ENCODE measurements around the gene F7.
"Not testable (repeated sequence)": the region's sequence is repeated elsewhere in the genome, so short reads cannot be mapped to it uniquely, and the experiment has no call there.

Gene F7

GRCh38 chr13:113158946-113159345 is 53.4 kb downstream of the F7 start:
- Histone ChIP-seq H3K9ac (ENCODE audit: low read length) (no peak overlapping the region), H3K27me3 (ENCODE audit: control insufficient read depth, insufficient read depth, low read length) (no peaks in the 10 kb centered on the region), H3K9me3 (ENCODE audit: control insufficient read depth, low read depth, low read length) (no peaks in the 10 kb centered on the region), H3K4me1 (ENCODE audit: control insufficient read depth, low read depth, low read length) (peaks cover 6% of the 10 kb centered on the region), H3K27ac (ENCODE audit: low read length) (no peak overlapping the region), H3K36me3 (ENCODE audit: control insufficient read depth, low read depth, low read length) (no peaks in the 10 kb centered on the region), H3K4me3 (ENCODE audit: low read length) (no peak overlapping the region)

DNA sequence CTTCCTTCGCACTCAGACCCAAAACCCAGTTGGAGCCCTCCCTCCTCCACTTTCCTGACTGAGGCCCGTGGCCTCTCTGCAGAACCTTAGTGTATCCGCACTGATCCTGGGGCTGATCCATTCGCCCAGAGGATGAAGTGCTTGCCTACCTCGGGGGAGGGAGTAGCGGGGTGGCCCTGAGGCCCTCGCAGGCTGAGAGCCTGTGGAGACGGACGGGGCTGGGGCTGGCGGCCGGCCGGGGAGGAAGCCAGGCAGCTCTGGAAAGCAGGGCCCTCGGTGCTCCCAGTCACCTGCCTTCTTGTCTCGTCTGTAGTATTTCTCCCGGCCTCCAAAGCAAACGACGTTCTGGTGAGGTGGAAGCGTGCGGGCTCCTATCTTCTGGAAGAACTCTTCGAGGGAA is 54.1 kb downstream of the F7 start:
- H3K36me3 ChIP-seq (ENCODE audit: control insufficient read depth, low read depth, low read length): no peaks in the 10 kb centered on the region
- H3K27ac ChIP-seq (ENCODE audit: low read length): no peak overlapping the region
- no peak overlapping the region for H3K9ac ChIP-seq (ENCODE audit: low read length)
- H3K4me3 ChIP-seq (ENCODE audit: low read length): no peak overlapping the region
- no peaks in the 10 kb centered on the region for H3K9me3 ChIP-seq (ENCODE audit: control insufficient read depth, low read depth, low read length)
- H3K4me1 ChIP-seq (ENCODE audit: control insufficient read depth, low read depth, low read length): peaks cover 6% of the 10 kb centered on the region
- no peaks in the 10 kb centered on the region for H3K27me3 ChIP-seq (ENCODE audit: control insufficient read depth, insufficient read depth, low read length)

DNA sequence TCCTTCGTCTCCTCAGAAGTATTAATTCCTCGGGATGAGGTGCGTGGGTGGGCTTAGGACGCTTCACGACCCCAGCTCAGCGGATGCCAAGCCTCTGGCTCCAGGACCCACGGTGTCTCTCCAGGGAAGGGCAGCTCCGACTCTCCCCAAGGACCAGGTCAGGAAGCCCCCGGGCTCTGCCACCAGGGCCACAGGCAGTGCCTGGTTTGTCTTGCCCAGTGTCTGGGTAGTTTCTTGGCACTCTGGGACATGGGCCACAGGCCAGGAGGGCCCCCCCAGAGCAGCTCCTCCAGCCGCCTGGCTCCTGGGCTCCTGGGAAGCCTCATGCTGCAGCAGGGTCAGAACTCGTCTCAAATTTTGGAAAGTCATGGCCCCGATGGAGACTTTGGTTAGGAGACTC is 55.4 kb downstream of the F7 start:
- Histone ChIP-seq H3K27me3 (ENCODE audit: control insufficient read depth, insufficient read depth, low read length) (no peaks in the 10 kb centered on the region), H3K4me3 (ENCODE audit: low read length) (no peak overlapping the region), H3K9ac (ENCODE audit: low read length) (no peak overlapping the region), H3K9me3 (ENCODE audit: control insufficient read depth, low read depth, low read length) (no peaks in the 10 kb centered on the region), H3K4me1 (ENCODE audit: control insufficient read depth, low read depth, low read length) (peaks cover 6% of the 10 kb centered on the region), H3K36me3 (ENCODE audit: control insufficient read depth, low read depth, low read length) (no peaks in the 10 kb centered on the region), H3K27ac (ENCODE audit: low read length) (no peak overlapping the region)

GRCh38 chr13:113161433-113161832 is 55.8 kb downstream of the F7 start:
- H3K27me3 ChIP-seq (ENCODE audit: control insufficient read depth, insufficient read depth, low read length): no peaks in the 10 kb centered on the region
- H3K9ac ChIP-seq (ENCODE audit: low read length): no peak overlapping the region
- H3K27ac ChIP-seq (ENCODE audit: low read length): no peak overlapping the region
- peaks cover 6% of the 10 kb centered on the region for H3K4me1 ChIP-seq (ENCODE audit: control insufficient read depth, low read depth, low read length)
- no peaks in the 10 kb centered on the region for H3K9me3 ChIP-seq (ENCODE audit: control insufficient read depth, low read depth, low read length)
- no peak overlapping the region for H3K4me3 ChIP-seq (ENCODE audit: low read length)
- no peaks in the 10 kb centered on the region for H3K36me3 ChIP-seq (ENCODE audit: control insufficient read depth, low read depth, low read length)

DNA sequence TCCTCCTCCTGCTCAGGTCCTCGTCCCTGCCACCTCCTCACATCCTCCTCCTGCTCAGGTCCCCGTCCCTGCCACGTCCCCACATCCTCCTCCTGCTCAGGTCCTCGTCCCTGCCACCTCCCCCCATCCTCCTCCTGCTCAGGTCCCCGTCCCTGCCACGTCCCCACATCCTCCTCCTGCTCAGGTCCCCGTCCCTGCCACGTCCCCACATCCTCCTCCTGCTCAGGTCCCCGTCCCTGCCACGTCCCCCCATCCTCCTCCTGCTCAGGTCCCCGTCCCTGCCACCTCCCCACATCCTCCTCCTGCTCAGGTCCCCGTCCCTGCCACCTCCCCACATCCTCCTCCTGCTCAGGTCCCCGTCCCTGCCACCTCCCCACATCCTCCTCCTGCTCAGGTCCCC is 56.4 kb downstream of the F7 start:
- not testable (repeated sequence) for H3K27me3 ChIP-seq (ENCODE audit: control insufficient read depth, insufficient read depth, low read length); H3K27ac ChIP-seq (ENCODE audit: low read length)

DNA sequence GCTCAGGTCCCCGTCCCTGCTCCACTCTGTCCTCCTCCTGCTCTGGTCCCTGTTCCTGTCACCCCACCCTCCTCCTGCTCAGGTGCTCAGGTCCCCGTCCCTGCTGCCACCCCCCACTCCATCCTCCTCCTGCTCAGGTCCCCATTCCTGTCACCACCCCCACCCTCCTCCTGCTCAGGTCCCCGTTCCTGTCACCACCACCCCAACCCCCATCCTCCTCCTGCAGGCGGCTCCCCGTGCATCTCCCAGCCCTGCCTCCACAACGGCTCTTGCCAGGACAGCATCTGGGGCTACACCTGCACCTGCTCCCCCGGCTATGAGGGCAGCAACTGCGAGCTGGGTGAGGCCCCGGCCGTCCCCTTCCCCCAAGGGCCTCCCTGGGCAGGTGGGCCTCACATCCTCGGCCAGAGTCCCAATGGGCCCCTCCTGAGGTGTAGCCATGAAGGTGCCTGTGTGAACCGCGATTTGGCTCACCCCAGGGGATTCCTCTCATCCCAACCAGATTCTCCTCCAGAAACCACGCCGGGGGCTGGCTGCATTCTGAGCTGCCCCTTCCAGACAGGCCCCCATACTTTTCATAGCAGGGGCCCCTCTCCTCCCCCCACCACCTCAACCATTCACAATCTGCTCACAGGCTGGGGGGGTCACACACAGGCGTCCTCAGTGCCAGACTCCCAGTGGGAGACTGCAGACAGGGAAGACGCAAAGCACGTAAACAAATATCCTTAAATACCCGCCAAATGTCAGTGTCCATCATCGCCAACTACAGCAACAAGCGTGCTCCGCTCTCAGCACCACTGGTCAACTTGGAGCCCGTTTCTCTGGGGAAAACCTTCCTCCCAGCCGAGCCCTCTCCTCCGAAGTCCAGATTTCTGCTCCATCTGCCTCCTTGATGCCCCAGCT is 57.4 kb downstream of the F7 start:
- Histone ChIP-seq H3K9me3 (ENCODE audit: control insufficient read depth, low read depth, low read length) (no peaks in the 10 kb centered on the region), H3K27ac (ENCODE audit: low read length) (no peak overlapping the region), H3K9ac (ENCODE audit: low read length) (no peak overlapping the region), H3K36me3 (ENCODE audit: control insufficient read depth, low read depth, low read length) (no peaks in the 10 kb centered on the region), H3K27me3 (ENCODE audit: control insufficient read depth, insufficient read depth, low read length) (no peaks in the 10 kb centered on the region), H3K4me3 (ENCODE audit: low read length) (no peak overlapping the region), H3K4me1 (ENCODE audit: control insufficient read depth, low read depth, low read length) (peaks cover 6% of the 10 kb centered on the region)

More for the DNA sequence above, 56.4 kb downstream of the F7 start:
- H3K36me3 ChIP-seq (ENCODE audit: control insufficient read depth, low read depth, low read length); H3K9ac ChIP-seq (ENCODE audit: low read length); H3K4me1 ChIP-seq (ENCODE audit: control insufficient read depth, low read depth, low read length); H3K4me3 ChIP-seq (ENCODE audit: low read length); H3K9me3 ChIP-seq (ENCODE audit: control insufficient read depth, low read depth, low read length): not testable (repeated sequence)

- no peaks in the 10 kb centered on the region for H3K9me3 ChIP-seq (ENCODE audit: control insufficient read depth, low read depth, low read length)
- no peak overlapping the region for H3K4me3 ChIP-seq (ENCODE audit: low read length)
- H3K9ac ChIP-seq (ENCODE audit: low read length): no peak overlapping the region
- no peaks in the 10 kb centered on the region for H3K27me3 ChIP-seq (ENCODE audit: control insufficient read depth, insufficient read depth, low read length)
- peaks cover 5% of the 10 kb centered on the region for H3K36me3 ChIP-seq (ENCODE audit: control insufficient read depth, low read depth, low read length)
- peaks cover under 1% of the 10 kb centered on the region for H3K4me1 ChIP-seq (ENCODE audit: control insufficient read depth, low read depth, low read length)
- no peak overlapping the region for H3K27ac ChIP-seq (ENCODE audit: low read length)
Observed at GRCh38 chr13:113164492-113164891, 58.9 kb downstream of the F7 start.

- peaks cover 13% of the 10 kb centered on the region for H3K36me3 ChIP-seq (ENCODE audit: control insufficient read depth, low read depth, low read length)
- no peak overlapping the region for H3K4me3 ChIP-seq (ENCODE audit: low read length)
- H3K9me3 ChIP-seq (ENCODE audit: control insufficient read depth, low read depth, low read length): no peaks in the 10 kb centered on the region
- H3K27ac ChIP-seq (ENCODE audit: low read length): no peak overlapping the region
- no peak overlapping the region for H3K9ac ChIP-seq (ENCODE audit: low read length)
- no peaks in the 10 kb centered on the region for H3K4me1 ChIP-seq (ENCODE audit: control insufficient read depth, low read depth, low read length)
- no peaks in the 10 kb centered on the region for H3K27me3 ChIP-seq (ENCODE audit: control insufficient read depth, insufficient read depth, low read length)
Observed at GRCh38 chr13:113166266-113166665, 60.7 kb downstream of the F7 start.

DNA sequence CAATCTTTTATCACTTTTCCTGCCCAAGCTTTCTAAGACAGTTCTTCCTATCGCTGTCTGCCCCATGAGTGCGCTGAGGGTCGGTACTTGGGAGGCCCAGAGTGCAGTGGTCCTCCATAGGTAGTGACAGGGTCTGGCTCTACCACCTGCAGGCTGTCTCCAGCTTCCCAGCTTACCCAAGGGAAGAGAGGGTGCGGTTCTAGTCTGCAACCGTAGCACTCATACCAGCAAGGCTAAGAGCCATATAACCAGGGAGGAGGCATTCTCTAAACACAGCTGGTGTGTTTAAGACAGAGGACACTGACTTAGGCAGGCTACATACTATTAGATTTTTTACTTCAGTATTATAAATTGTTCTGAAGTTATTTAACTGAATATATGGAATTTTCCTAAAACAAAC is 61.1 kb downstream of the F7 start:
- Histone ChIP-seq H3K36me3 (ENCODE audit: control insufficient read depth, low read depth, low read length) (peaks cover 16% of the 10 kb centered on the region), H3K4me1 (ENCODE audit: control insufficient read depth, low read depth, low read length) (no peaks in the 10 kb centered on the region), H3K27ac (ENCODE audit: low read length) (no peak overlapping the region), H3K9ac (ENCODE audit: low read length) (no peak overlapping the region), H3K4me3 (ENCODE audit: low read length) (no peak overlapping the region), H3K27me3 (ENCODE audit: control insufficient read depth, insufficient read depth, low read length) (no peaks in the 10 kb centered on the region), H3K9me3 (ENCODE audit: control insufficient read depth, low read depth, low read length) (no peaks in the 10 kb centered on the region)

DNA sequence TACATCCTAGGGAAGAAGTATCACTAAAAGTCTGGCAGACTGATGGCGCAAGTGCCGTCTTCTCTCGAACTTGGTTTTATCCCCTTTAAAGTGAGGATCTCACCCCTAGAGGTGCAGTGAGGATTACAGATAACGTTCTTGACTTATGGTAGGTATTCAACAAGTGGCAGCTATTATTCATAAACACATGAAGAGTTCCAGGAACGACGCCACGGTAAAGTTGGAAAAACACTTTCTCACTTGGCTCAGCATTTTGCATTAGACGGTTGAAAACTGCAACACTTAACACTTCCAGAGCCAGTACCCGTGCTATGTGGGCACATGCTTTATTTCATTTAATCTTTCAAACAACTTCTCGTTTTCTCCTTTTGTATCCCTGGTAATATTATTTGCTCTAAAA is 61.6 kb downstream of the F7 start:
- Histone ChIP-seq H3K9me3 (ENCODE audit: control insufficient read depth, low read depth, low read length) (no peaks in the 10 kb centered on the region), H3K4me1 (ENCODE audit: control insufficient read depth, low read depth, low read length) (no peaks in the 10 kb centered on the region), H3K4me3 (ENCODE audit: low read length) (no peak overlapping the region), H3K9ac (ENCODE audit: low read length) (no peak overlapping the region), H3K27me3 (ENCODE audit: control insufficient read depth, insufficient read depth, low read length) (no peaks in the 10 kb centered on the region), H3K27ac (ENCODE audit: low read length) (no peak overlapping the region), H3K36me3 (ENCODE audit: control insufficient read depth, low read depth, low read length) (peaks cover 21% of the 10 kb centered on the region)

DNA sequence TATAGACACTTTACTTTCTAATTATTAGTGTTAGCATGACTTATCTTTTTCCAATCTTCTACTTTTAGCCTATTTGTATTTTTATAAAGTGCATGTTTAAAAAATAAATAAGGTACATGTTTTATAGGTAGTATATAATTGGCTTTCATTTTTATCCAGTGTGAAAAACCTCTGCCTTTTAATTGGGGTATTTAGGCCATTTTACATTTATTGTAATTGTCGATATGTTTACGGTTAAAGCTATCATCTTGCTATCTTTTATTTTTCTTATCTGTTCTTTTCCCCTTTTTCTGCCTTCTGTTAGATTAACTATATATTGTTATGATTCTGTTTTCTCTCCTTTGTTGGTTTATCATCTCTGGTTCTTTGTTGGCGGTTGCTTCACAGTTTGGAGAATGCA is 62.0 kb downstream of the F7 start:
- Histone ChIP-seq H3K9ac (ENCODE audit: low read length) (no peak overlapping the region), H3K36me3 (ENCODE audit: control insufficient read depth, low read depth, low read length) (peaks cover 25% of the 10 kb centered on the region), H3K27me3 (ENCODE audit: control insufficient read depth, insufficient read depth, low read length) (no peaks in the 10 kb centered on the region), H3K9me3 (ENCODE audit: control insufficient read depth, low read depth, low read length) (no peaks in the 10 kb centered on the region), H3K27ac (ENCODE audit: low read length) (no peak overlapping the region), H3K4me3 (ENCODE audit: low read length) (no peak overlapping the region), H3K4me1 (ENCODE audit: control insufficient read depth, low read depth, low read length) (no peaks in the 10 kb centered on the region)

GRCh38 chr13:113168211-113168610 is 62.6 kb downstream of the F7 start:
- Histone ChIP-seq H3K9ac (ENCODE audit: low read length) (no peak overlapping the region), H3K36me3 (ENCODE audit: control insufficient read depth, low read depth, low read length) (peaks cover 29% of the 10 kb centered on the region), H3K27me3 (ENCODE audit: control insufficient read depth, insufficient read depth, low read length) (no peaks in the 10 kb centered on the region), H3K4me1 (ENCODE audit: control insufficient read depth, low read depth, low read length) (no peaks in the 10 kb centered on the region), H3K9me3 (ENCODE audit: control insufficient read depth, low read depth, low read length) (no peaks in the 10 kb centered on the region), H3K27ac (ENCODE audit: low read length) (no peak overlapping the region), H3K4me3 (ENCODE audit: low read length) (no peak overlapping the region)
